NT2/D1 (cell line): ENCODE data around the gene SLC38A8.

Experiments
- DNase-seq: peaks from one replicate; pipeline ENCODE4 v3.0.0-alpha.2; 2011; ENCODE audit warnings: low read depth, low spot score
- H3K27me3 ChIP-seq: 2 replicates; pipeline ENCODE4 v1.6.0; 2011; ENCODE audit warnings: mild to moderate bottlenecking; ENCODE audit not compliant: insufficient read length, insufficient read depth
- H3K36me3 ChIP-seq: 2 replicates; pipeline ENCODE4 v1.6.1; 2011; ENCODE audit warnings: mild to moderate bottlenecking, low read length, mixed read lengths; ENCODE audit not compliant: insufficient read depth, insufficient read length
- H3K4me1 ChIP-seq: 2 replicates; pipeline ENCODE4 v1.5.1; 2011; ENCODE audit not compliant: insufficient read depth, insufficient read length
- H3K4me3 ChIP-seq: 2 replicates; pipeline ENCODE4 v1.5.1; 2011; ENCODE audit warnings: low read depth; ENCODE audit not compliant: insufficient read length
- H3K9ac ChIP-seq: 2 replicates; pipeline ENCODE4 v1.6.0; 2011; ENCODE audit warnings: low read depth; ENCODE audit not compliant: insufficient read length
- H3K9me3 ChIP-seq: 2 replicates; pipeline ENCODE4 v1.5.1; 2011; ENCODE audit warnings: mild to moderate bottlenecking, low read length; ENCODE audit not compliant: insufficient read depth
- SUZ12 ChIP-seq: IDR thresholded peaks from 2 replicates; pipeline ENCODE4 v1.6.1; 2011; ENCODE audit not compliant: insufficient read length, insufficient read depth; ENCODE audit errors: extremely low read depth
- YY1 ChIP-seq: IDR thresholded peaks from 2 replicates; pipeline ENCODE4 v1.6.1; 2011; ENCODE audit not compliant: insufficient read length, insufficient read depth
- ZNF274 ChIP-seq: IDR thresholded peaks from 2 replicates; pipeline ENCODE4 v1.6.1; 2011; ENCODE audit warnings: mild to moderate bottlenecking, low read depth, low read length

The SLC38A8 gene

GRCh38 chr16:84026606-84027005 lies 16.0 kb downstream of the SLC38A8 start:
- DNase-seq: no peak
- Histone ChIP-seq H3K27me3 (peaks cover 8% of the 10 kb centered on the region), H3K4me1 (peaks cover 11% of the 10 kb centered on the region), H3K36me3 (no peaks in the 10 kb centered on the region), H3K4me3 (no peak overlapping the region), H3K9me3 (no peaks in the 10 kb centered on the region), H3K9ac (no peak overlapping the region)
- TF ChIP-seq ZNF274: no peak
- no peak for TF ChIP-seq SUZ12
- TF ChIP-seq YY1: no peak

GRCh38 chr16:84024854-84025253 lies 17.7 kb downstream of the SLC38A8 start:
- H3K4me3 ChIP-seq: no peak overlapping the region
- H3K4me1 ChIP-seq: peaks cover 7% of the 10 kb centered on the region
- no peak for DNase-seq
- H3K9me3 ChIP-seq: no peaks in the 10 kb centered on the region
- H3K9ac ChIP-seq: no peak overlapping the region
- no peaks in the 10 kb centered on the region for H3K36me3 ChIP-seq
- H3K27me3 ChIP-seq: peaks cover 2% of the 10 kb centered on the region
- TF ChIP-seq SUZ12: no peak

GRCh38 chr16:84022644-84023043 lies 20.0 kb downstream of the SLC38A8 start:
- H3K4me3 ChIP-seq: no peak overlapping the region
- no peak for TF ChIP-seq YY1
- no peak for TF ChIP-seq SUZ12
- TF ChIP-seq ZNF274: no peak
- no peaks in the 10 kb centered on the region for H3K27me3 ChIP-seq

GRCh38 chr16:84021488-84021887 lies 21.1 kb downstream of the SLC38A8 start:
- Histone ChIP-seq H3K4me3 (no peak overlapping the region), H3K9ac (no peak overlapping the region), H3K4me1 (peaks cover 2% of the 10 kb centered on the region), H3K36me3 (no peaks in the 10 kb centered on the region), H3K9me3 (peaks cover 8% of the 10 kb centered on the region; the same call in 1 of the 2 replicates), H3K27me3 (no peaks in the 10 kb centered on the region)
- no peak for DNase-seq
- TF ChIP-seq SUZ12 (no peak), ZNF274 (no peak), YY1 (no peak)

More at GRCh38 chr16:84022644-84023043, 20.0 kb downstream of the SLC38A8 start:
- H3K9me3 ChIP-seq: peaks cover 8% of the 10 kb centered on the region; the same call in 1 of the 2 replicates
- no peaks in the 10 kb centered on the region for H3K36me3 ChIP-seq
- no peak for DNase-seq
- peaks cover 7% of the 10 kb centered on the region for H3K4me1 ChIP-seq
- H3K9ac ChIP-seq: no peak overlapping the region

DNA sequence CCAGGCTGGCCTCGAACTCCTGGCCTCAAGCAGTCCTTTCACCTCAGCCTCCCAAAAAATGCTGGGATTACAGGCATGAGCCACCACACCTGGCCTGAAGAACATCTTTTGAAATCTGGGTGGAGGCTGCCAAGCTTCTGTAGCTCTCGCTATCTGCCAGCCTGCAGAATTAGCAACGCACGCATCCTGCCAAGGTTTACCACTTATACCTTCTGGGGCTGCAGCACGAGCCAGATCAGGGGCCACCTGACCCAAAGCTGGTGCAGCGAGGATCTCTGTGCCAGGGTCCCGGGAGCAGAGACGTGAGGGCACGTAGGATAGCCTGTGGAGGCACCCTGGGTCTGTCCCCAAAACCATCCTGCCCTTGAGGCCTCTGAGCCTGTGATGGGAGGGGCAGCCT lies 22.2 kb downstream of the SLC38A8 start:
- no peak for DNase-seq
- Histone ChIP-seq H3K9me3 (peaks cover 8% of the 10 kb centered on the region; the same call in 1 of the 2 replicates), H3K27me3 (no peaks in the 10 kb centered on the region), H3K36me3 (no peaks in the 10 kb centered on the region), H3K4me3 (no peak overlapping the region), H3K9ac (no peak overlapping the region), H3K4me1 (peaks cover 2% of the 10 kb centered on the region)
- no peak for TF ChIP-seq YY1
- no peak for TF ChIP-seq SUZ12
- no peak for TF ChIP-seq ZNF274

- H3K27me3 ChIP-seq: no peaks in the 10 kb centered on the region
- peaks cover 8% of the 10 kb centered on the region; the same call in 1 of the 2 replicates for H3K9me3 ChIP-seq
- TF ChIP-seq SUZ12 (no peak), YY1 (no peak), ZNF274 (no peak)
These were observed 23.9 kb downstream of the SLC38A8 start for GRCh38 chr16:84018710-84019109.

GRCh38 chr16:84016477-84016876 lies 26.1 kb downstream of the SLC38A8 start:
- Histone ChIP-seq H3K9ac (no peak overlapping the region), H3K36me3 (no peaks in the 10 kb centered on the region), H3K4me3 (no peak overlapping the region), H3K9me3 (peaks cover 8% of the 10 kb centered on the region; the same call in 1 of the 2 replicates), H3K4me1 (peaks cover 3% of the 10 kb centered on the region), H3K27me3 (no peaks in the 10 kb centered on the region)
- no peak for DNase-seq
- TF ChIP-seq ZNF274: no peak
- no peak for TF ChIP-seq SUZ12
- no peak for TF ChIP-seq YY1

More at GRCh38 chr16:84018710-84019109, 23.9 kb downstream of the SLC38A8 start:
- no peak for DNase-seq
- Histone ChIP-seq H3K4me3 (no peak overlapping the region), H3K4me1 (peaks cover 6% of the 10 kb centered on the region), H3K36me3 (no peaks in the 10 kb centered on the region), H3K9ac (no peak overlapping the region)

- Histone ChIP-seq H3K36me3 (no peaks in the 10 kb centered on the region), H3K4me3 (no peak overlapping the region), H3K4me1 (peaks cover 3% of the 10 kb centered on the region), H3K27me3 (no peaks in the 10 kb centered on the region), H3K9ac (no peak overlapping the region), H3K9me3 (peaks cover 8% of the 10 kb centered on the region; the same call in 1 of the 2 replicates)
- no peak for DNase-seq
- TF ChIP-seq YY1 (no peak), ZNF274 (no peak), SUZ12 (no peak)
These were observed 27.2 kb downstream of the SLC38A8 start for GRCh38 chr16:84015399-84015798.
